ENCODE results near the gene KRT39. TPM values are rescaled to one million over a fixed set of nuclear protein-coding genes. Genes with fewer than 3 reads are reported as not detected.
A peak's percentile ranks its signal among the peaks of the same experiment; 100 is the strongest.

Gene KRT39
- not detected for total RNA-seq
- polyA plus RNA-seq = not detected
- long read RNA-seq, donor 1 = 0 reads
- long read RNA-seq, donor 2 = 0 reads
- long read RNA-seq, donor 3 = 0 reads
- long read RNA-seq, donor 4 = 0 reads
- long read RNA-seq, donor 5 = 0 reads
- long read RNA-seq, donor 6 = 0 reads
- long read RNA-seq, donor 7 = 0 reads
- long read RNA-seq, donor 8 = 0 reads
- long read RNA-seq, donor 9 = 0 reads
- long read RNA-seq, donor 10 = 0 reads

- intact Hi-C loops (cut with DNase I; ENCODE audit: low total_unique reads) = no loop called here
- WGBS, 5 donors = 21 to 70% (median 64%) methylated on average over 1 of the region's 1 CpG
- H3K27ac ChIP-seq = no peak within 1 kb of the TSS
Observed at GRCh38 chr17:40966848-40967247, at the start of gene KRT39. Gene KRT39 (minus strand): TSS chr17:40966948. CDS start chr17:40966856, 92 bp downstream.

GRCh38 chr17:41015454-41015853 lies 48.7 kb upstream of the KRT39 start:
- Histone ChIP-seq H3K36me3 (no peaks in the 10 kb centered on the region), H3K4me1 (no peaks in the 10 kb centered on the region), H3K4me3 (no peak overlapping the region), H3K27ac (no peak overlapping the region), H3K9me3 (no peaks in the 10 kb centered on the region), H3K27me3 (no peaks in the 10 kb centered on the region)
- 69 to 81% (median 74%) methylated on average over 7 of the region's 7 CpGs for WGBS, 5 donors
- intact Hi-C loops (cut with DNase I; ENCODE audit: low total_unique reads) = no loop called here
- DNase-seq = no peak
- no peak for TF ChIP-seq EP300 (IDR thresholded peaks at IDR 0.05)
- TF ChIP-seq CTCF (IDR thresholded peaks at IDR 0.05) = no peak
- no peak for TF ChIP-seq POLR2AphosphoS5 (IDR thresholded peaks at IDR 0.05)
- TF ChIP-seq POLR2A (IDR thresholded peaks at IDR 0.05) = no peak

More at GRCh38 chr17:40966848-40967247, at the start of gene KRT39:
- Histone ChIP-seq H3K27me3 (no peaks in the 10 kb centered on the region), H3K4me1 (no peaks in the 10 kb centered on the region), H3K36me3 (no peaks in the 10 kb centered on the region), H3K4me3 (no peak within 1 kb of the TSS), H3K9me3 (no peaks in the 10 kb centered on the region)
- TF ChIP-seq POLR2AphosphoS5 (IDR thresholded peaks at IDR 0.05) (no peak), EP300 (IDR thresholded peaks at IDR 0.05) (no peak), POLR2A (IDR thresholded peaks at IDR 0.05) (no peak), CTCF (IDR thresholded peaks at IDR 0.05) (no peak)
- no peak for DNase-seq

- Histone ChIP-seq H3K4me1 (no peaks in the 10 kb centered on the region), H3K4me3 (no peak overlapping the region), H3K36me3 (no peaks in the 10 kb centered on the region), H3K27ac (no peak overlapping the region), H3K9me3 (no peaks in the 10 kb centered on the region), H3K27me3 (no peaks in the 10 kb centered on the region)
- 28 to 42% (median 39%) methylated on average over 1 of the region's 1 CpG for WGBS, 5 donors
- TF ChIP-seq POLR2AphosphoS5 (IDR thresholded peaks at IDR 0.05) (no peak), CTCF (IDR thresholded peaks at IDR 0.05) (no peak), POLR2A (IDR thresholded peaks at IDR 0.05) (no peak), EP300 (IDR thresholded peaks at IDR 0.05) (no peak)
- peak in 1 of 2 donors; percentile 15 for DNase-seq
- intact Hi-C loops (cut with DNase I; ENCODE audit: low total_unique reads) = no loop called here
Observed at GRCh38 chr17:41013606-41014005, 46.9 kb upstream of the KRT39 start.

GRCh38 chr17:41013181-41013580 lies 46.4 kb upstream of the KRT39 start:
- Histone ChIP-seq H3K4me3 (no peak overlapping the region), H3K36me3 (no peaks in the 10 kb centered on the region), H3K4me1 (no peaks in the 10 kb centered on the region), H3K27ac (no peak overlapping the region), H3K27me3 (no peaks in the 10 kb centered on the region), H3K9me3 (no peaks in the 10 kb centered on the region)
- intact Hi-C loops (cut with DNase I; ENCODE audit: low total_unique reads) = no loop called here
- DNase-seq = no peak
- WGBS, 5 donors = 85 to 96% (median 86%) methylated on average over 3 of the region's 3 CpGs
- TF ChIP-seq POLR2A (IDR thresholded peaks at IDR 0.05) (no peak), EP300 (IDR thresholded peaks at IDR 0.05) (no peak), CTCF (IDR thresholded peaks at IDR 0.05) (no peak), POLR2AphosphoS5 (IDR thresholded peaks at IDR 0.05) (no peak)
